SK-N-MC (cell line): Measurements from ENCODE around the gene B3GNT9.

ENCODE experiments used
- EZH2 ChIP-seq: fragments of 200-600 bp; sonication (generic); IDR thresholded peaks from one replicate; pipeline ENCODE4 v1.6.1; 2017; ENCODE audit warnings: antibody characterized with exemption
- FOXP2 ChIP-seq: optimal IDR thresholded peaks from 2 replicates; pipeline ENCODE3; 2011; ENCODE audit warnings: mild to moderate bottlenecking, moderate library complexity; ENCODE audit not compliant: insufficient read depth; ENCODE audit errors: extremely low read length, control extremely low read depth
- POLR2AphosphoS5 ChIP-seq: IDR thresholded peaks from 2 replicates; pipeline ENCODE4 v1.6.1; 2012; ENCODE audit warnings: mild to moderate bottlenecking, low read depth, low read length, borderline replicate concordance

DNA sequence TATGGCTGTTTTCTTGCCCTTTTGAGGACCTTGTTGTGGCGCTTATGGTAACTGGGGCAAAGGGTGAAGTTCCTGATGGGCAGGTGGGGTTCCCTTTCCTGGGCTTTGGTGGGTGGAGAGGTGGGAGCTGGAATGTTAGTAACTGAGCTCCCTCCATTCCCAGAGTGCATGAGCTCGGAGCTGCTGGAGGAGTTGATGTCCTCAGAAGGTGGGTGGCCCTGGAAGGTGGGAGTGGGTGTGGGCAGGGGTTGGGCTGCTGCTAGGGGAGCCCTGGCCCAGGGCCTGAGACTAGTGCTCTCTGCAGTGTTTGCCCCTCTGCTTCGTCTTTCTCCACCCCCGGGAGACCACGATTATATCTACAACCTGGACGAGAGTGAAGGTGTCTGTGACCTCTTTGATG, 46.9 kb upstream of the B3GNT9 start:
- TF ChIP-seq EZH2: no peak
- no peak for TF ChIP-seq POLR2AphosphoS5
- no peak for TF ChIP-seq FOXP2
